ENCODE measurements around the gene PCK1.

Gene PCK1

DNA sequence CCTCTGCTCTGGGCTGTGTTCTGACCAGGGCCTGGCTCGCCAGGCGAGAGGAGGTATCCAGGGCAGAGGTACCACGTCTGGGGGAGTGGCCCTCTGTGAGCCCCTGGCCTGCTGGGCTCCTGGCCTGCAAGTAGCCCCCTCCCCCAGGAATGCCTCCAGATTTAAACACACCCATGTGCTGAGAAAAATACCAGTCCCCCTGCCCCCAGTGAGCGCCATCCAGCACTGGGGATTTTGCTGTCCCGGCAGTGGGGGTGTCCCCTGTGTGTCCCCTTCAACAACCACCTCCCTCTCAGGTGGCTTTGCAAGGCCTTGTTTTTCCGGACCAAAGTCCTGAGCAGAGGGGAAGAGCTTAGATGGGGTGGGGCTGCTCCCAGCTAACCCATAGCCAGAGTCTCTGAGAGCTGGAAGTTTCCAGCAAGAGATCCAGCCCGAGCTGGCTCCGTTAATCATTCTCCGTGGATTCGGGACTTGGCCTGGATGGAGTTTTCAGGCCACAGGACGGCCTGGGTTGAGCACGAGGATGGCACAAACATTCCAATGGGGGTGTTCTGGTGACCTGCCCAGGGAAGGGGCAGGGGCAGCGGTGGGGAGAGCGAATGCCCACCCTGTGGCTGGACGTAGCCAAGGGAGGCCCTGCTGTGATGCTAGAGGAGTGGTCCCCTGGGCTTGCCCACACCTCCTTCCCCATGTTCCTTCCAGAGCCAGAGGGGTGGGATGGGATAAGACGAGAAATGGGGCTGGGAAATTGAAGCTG lies 29.0 kb downstream of the PCK1 start:
- DNase-seq (ENCODE audit: low read depth), result no peak

DNA sequence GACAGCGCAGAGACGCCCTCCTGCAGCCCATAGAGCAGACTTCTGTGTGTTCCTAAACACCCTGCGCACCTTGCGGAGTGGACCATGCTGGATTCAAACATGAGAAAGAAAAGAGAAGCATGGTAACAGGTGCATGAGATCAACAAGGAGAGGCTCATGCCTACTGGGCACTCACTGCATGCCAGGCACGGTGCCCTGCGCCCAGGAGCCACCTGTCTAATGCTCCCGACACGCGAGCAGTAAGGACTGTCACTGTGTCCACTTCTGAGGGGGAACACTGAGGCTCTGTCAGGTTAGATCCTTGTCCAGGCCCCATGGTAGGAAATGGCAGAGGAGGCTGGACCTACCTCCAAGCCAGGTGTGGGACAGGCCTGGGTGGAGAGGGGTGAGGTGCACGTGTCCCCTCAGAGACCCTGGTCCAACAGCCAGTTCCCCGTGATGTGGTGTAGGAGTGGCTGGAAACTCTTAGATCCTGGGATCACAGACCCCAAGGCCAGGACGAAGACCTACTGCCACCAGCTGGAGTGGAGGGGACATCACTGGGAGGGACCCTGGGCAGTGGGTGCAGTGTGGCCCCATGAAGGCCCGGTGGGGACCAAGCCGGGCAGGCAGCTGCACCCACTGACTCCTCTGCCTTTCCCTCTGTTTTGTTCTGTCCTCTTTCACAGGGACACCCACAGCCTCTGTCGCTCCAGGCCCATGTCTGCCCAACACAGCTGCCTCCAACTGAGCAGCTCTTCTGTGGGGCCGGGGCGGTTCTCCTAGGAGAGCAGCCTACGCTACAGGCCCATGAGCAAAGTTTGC lies 29.8 kb downstream of the PCK1 start:
- DNase-seq (ENCODE audit: low read depth), result no peak

DNA sequence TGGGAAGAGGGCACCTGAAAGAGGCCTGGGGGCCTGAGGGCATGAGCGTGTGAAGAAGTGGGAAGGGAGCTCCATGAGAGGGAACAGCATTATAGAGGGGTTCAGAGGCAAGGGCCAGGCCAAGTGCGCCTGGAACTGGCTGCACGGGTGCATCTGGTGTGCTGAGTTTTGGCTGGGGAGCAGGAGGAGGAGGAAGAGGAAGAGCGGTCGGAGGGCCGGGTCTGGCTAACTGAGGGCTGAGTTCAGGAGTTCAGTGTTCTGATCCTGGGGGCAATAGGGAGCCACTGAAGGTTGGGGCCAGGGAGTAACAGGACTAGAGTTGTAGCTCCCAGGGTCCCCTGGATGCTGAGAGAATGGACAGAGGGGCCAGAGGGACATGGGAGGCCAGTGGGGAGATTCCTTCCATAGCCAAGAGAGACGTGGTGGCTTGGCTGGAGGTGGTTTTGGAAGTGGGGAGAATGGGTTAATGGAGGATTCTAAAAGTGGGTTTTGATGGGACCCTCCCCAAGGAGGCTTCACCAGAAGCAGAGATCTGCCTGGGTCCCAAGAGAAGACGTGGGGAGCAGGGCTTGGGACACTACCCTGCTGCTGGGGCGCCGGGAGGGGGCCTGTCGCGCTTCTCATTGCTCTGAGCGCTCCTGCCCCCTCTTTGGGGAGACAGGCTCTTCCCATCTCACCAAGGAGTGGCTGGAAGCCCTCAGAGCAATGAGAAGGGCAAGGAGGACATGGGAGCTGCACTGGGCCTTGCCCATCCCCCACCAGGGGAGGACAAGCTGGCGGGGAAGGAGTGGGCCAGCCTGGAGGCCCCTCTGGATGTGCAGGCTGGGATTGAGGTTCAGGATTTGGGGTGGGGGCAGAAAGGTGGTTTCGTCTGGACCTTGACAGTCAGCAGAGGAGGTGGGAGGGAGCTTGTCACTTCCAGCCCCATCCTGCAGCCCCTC lies 30.6 kb downstream of the PCK1 start:
- DNase-seq (ENCODE audit: low read depth), result no peak

DNA sequence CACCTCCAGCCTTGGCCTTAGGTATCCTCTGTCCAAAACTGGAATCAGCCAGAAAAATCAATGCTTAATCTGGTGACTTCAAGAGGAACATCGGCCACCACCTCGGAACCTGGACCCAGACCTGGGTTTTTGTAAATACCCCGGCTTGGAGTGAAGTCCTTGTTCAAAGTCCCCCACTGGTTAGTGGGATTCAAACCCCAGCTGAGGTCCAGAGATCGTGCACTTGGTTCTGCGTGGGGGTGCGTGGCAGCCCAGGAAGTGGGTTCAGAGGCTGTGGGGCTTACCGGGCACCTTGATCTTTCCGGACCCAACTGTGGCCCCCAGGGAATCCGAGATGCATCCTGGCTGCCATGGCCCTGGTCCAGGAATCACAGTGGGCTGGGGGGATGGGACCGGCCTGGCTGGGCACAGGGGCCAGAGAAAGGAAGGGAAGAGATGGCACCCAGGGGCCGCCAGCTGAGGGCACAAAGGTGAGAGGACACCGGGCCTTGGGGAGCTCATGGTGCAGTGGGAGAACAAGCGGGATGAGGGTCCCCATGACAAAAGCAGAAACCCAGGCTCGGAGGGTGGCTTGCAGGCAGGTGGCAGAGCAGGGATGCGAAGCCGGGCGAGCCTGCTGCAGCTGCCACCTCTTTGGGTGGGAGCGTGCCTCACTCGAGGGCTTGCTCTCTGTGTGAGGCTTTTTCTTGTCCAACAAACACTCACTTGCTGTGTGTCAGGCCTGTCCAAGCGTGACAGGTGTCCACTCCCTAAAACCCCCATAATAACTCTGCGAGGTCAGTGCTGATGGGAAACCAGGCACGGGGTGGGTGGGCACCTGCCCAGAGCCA lies 31.6 kb downstream of the PCK1 start:
- no peak for DNase-seq (ENCODE audit: low read depth)

DNA sequence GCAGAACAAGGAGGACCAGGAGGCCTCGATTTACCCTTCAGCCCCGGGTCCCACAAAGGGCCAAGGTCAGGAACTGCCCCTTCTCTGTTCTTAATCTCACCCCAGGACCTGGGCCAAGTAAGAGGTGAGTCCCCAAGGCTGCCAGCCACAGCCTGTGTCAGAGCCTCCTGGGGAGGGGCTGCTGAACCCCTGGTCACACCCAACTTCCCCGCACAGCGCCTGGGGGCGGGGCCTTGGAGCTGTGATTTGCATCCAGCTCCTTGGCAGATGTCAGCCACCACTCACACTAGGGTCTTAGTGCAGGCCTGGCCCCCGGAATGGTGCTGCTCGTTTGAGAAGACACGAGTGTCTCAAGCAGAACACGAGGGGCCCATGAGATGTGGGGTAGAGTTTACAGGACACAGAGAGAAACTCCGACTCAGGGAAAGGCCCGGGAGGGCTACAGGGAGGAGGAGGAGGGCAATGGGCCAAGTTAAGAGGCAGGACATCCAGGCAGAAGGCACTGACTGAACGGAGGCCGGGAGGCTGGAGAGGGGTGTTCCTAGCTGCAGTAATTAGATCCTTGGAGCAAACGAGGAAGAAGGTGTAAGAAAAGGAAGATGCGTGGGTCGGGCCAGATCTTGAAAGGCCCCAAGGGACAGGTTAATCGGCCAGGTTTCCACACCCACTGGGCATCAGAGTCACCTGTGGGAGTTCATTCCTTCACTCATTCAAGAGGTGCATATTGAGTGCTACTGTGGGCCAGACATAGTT lies 32.4 kb downstream of the PCK1 start:
- no peak for DNase-seq (ENCODE audit: low read depth)

DNA sequence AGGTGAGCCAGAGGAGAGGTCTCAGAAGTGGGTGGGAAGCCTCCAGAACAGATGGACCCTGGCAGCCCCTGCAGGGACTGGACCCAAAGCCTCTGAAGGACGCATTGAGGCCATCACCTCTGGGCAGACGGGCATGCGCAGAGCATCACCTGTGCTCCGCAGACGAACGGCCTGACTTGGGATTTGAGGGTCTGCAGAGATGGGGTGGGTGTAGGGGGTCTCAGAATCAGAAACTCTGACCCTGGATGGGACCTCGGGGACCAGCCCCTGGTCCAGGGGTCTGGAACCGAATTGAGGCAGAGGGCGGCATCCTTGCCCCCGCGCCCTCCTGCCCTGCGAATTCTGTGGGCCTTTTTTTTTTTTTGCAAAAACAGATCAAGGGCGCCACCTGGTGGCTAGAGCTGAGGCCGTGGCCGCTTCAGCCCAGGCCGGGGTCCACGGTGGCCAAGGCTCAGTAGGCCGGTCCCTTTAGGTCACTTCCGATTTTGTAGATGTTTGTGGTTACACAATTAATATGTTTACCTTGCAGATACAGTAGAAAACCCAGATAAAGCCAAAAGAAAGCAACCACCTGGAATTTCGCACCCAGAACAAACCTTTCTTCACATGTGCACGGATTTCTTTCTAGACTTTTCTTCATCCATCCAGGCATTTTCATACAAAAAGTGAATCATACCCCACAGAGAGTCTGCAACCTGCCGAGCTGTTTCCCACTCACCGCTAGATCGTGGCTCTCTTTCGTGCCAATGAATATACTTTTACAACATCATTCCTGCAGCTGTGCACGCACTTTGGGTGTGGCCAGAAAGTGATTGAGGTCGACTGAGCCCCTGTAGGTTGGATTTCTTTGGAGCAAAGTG lies 33.4 kb downstream of the PCK1 start:
- DNase-seq (ENCODE audit: low read depth), result peak; percentile 23

DNA sequence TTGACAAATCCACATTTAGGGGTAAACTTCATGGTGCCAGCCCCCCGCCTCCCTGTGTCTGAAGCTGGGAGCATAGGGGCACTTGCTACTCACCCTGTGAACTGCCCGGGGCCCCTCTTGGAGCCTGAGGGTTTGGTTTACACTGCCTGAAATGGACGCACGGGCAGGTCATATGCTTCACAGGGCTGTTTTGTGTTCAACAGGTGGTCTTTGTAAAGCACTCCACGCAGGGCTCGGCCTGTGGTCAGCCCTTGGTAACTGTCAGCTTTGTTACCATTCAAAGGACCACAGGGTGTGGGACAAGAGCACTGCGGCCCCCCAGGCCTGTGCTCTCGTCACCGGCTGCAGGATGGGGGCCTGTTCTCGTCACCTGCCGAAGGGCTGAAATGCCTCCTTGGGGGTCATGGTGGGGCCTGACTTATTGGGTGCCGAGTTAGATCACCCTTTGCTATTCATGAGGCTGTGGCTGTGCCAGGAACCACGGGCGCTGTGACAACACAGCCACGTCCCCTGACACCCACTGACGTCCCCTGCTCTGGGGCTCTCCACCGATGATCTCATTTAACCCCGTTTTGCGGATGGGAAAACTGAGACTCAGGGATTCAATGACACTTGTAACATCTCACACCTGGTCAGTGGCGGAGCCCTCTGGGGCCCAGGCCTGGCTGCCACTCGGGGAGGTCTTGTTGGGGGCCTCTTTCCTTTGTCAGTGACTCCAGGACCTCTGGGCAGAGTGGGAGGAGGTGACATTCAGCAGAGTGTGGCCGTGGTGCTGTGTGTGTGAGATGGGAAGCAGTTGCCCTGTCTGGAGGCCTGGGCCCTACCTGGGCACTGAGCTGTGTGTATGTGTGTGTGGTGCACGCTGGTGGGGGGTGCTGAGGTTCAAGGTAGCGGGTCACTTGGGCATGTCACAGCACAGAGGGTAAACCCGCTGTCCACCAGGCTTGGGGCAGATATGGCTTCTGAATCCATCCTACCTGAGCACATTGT lies 34.4 kb downstream of the PCK1 start:
- no peak for DNase-seq (ENCODE audit: low read depth)

DNA sequence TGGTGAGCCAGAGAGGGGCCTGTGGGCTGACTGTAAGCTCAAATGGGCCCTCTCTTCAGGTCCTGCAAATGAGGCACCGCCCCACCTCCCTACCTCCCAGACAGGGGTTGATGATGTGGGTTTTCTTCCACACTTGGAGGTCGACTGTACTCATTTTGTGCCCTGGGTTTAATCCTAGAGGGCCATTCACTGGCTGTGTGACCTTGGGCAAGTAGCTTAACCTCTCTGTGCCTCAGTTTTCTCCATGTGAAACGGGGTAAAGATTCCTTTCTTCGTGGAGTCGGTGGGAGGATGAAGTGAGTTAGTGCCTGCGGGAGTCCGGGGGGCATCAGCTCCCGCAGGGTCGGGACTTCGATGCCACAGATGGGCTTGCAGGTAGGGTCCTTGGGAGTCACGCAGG lies 35.4 kb downstream of the PCK1 start:
- no peak for DNase-seq (ENCODE audit: low read depth)

DNA sequence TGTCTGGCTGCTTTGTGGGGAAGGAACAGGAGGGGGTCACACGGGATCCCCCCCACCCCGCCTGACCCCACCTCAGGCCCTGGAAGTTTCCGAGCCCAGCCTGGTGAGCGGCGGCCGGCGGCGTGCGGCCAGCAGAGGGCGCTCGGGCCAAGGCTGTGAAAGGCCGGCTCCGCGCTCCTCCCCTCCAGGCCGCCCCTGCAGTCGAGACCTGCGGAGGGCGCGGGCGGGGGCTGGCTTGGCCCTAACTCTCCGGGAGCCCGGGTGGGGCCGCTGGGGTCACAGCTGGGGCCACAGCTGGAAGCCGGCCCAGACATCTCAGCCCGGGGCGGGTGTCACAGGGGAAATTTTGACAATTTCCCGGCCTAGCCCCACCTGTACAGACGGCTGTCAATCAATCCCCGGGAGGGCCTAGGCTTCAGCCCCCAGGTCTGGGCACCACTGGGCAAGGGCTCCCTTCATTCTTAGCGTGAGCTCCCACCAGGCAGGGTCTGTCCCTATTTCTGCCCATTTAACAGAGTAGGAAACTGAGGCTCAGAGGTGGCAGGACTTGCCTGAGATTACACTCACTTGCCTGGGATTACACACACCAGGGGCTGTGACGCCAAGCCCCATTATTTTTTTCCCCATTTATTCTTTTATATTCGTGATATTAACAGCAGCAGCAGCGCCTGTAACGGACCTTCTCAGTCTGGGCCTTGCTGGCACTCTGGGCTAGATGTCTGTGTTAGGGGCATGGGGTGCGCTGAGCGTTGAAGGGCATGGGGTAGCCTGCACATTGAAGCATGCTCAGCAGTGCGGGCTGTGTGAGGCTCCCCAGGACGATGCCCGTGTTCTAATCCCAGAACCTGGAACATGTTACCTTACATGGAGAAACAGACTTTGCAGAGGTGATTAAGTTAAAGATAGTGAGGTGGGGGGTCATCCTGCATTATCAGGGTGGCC lies 36.4 kb downstream of the PCK1 start:
- peak; percentile 70 for DNase-seq (ENCODE audit: low read depth)

DNA sequence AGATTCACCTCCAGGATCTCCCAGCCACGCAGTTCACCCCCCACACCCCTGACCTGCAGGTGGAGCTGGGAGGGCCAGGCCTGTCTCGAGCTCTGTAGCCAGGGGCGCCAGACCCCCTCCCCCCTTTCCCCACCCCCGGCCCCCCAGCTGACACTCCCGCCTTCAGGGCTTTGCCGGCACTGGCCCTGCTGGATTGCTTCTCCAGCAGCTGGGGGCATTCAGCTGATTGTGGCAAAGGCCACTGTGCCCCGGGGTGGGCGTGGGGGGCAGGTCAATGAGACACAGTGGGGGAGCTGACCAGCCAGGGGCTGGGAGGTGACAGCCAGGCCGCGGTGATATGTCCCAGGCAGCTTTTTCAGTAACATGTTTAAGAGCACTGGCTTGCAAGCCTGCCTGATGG lies 37.1 kb downstream of the PCK1 start:
- DNase-seq (ENCODE audit: low read depth), result no peak

DNA sequence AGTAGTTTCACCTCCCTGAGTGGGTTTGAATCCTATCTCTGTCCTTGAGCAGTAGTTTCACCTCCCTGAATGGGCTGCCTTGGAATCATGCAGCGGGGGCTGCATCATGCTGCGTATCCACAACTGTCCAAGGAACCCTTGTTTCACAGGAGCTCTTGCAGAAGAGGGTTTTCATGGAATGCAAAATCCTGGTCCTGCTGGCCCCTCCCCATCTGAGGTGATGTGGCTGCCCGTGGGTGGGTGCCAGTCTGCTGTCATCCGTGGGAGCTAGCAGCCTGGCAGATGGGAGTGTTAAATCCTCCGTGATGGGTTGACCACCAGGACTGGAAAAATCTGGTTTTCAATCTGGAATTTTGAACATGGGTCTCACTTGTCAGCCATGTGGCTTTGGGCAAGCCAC lies 37.6 kb downstream of the PCK1 start:
- no peak for DNase-seq (ENCODE audit: low read depth)

DNA sequence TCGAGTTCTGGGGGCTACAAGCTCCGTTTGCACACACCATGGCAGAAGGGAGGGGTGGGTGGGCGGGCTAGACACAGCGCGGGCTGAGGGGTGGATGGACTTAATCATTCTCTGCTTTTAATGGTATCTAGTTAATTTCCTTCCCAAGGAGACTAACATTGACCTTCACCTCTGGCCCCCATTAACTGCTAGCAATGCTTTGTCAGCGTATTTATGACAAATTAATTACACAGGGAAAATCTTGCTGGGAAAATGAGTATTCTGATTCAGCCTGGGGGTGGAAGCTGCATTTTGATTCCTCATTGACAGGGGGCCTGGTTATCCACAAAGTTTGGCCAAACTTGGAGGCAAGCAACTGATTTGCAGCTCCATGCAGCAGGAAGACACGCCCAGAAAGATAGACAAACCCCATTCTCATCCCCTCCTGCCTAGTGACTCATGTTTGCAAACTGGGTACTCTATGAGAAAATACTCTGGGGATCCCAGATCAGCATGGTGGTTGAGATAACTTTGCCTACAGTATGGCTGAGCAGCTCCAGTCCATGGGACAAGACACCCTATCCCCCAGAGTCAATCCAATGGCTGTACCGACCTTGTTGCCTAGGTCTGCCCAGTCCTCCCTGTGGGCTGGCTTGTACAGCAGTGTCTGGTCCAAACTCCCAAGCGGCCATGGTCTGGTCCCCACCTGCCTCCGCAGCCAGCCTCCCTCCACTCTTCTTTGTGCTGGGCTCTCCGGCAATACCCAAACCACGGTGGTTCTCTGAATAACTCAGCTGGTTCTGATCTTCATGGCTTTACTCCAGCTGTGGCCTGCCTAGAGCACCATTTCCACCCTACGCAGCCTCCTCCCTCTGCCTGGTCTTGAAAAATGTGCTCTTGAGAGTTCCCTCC lies 39.7 kb downstream of the PCK1 start:
- no peak for DNase-seq (ENCODE audit: low read depth)

DNA sequence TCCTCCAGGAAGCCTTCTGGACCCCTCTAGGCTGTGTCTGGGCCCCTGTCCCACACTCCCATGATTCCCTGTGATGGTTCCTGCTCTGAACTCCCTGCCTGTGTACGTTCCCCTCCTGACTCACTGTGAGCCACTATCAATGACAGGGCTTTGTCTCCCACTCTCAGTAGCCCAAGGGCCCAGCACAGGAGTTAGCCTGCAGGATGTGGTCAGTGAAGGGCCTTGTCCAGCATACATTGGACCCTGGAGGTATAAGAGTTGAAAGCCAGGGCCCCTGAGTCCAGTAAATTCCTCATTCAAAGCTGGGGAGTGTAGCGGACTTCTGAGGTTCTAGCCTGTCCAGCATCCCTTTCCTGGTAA lies 40.3 kb downstream of the PCK1 start:
- DNase-seq (ENCODE audit: low read depth), result no peak

DNA sequence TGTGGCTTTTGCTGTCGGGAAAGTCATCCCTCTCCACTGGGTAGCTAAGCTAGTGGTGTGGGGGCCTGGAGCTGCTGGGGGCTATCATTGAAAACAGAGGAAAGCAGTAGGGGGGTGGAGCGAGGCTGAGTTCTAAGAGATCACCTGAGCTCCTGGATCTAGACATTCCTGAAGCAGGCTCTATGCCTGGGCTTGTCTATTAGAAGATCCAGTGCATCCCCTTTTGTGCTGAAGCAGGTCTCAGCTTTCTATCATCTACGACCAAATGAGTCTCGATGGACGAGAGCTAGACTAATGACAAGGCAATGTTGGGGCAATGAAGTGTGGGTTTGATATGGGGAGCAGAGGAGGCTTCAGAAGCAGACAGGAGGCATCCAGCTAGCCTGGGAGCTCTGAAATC lies 40.8 kb downstream of the PCK1 start:
- DNase-seq (ENCODE audit: low read depth), result no peak

DNA sequence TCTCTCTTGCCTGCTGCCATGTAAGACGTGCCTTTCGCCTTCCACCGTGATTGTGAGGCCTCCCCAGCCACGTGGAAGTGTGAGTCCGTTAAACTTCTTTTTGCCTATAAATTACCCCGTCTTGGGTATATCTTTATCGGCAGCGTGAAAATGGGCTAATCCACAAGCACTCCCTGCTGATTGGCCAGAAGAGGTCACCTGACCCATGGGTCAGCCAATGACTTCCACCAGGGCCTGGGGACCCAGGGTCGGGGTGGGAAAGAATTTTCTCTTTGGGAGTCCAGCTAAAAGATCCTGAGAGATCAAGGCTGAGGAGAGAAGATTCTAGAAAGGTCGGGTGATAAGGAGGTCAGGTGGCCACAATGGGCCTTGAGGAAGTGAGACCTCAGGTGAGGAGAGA lies 42.2 kb downstream of the PCK1 start:
- DNase-seq (ENCODE audit: low read depth), result no peak

DNA sequence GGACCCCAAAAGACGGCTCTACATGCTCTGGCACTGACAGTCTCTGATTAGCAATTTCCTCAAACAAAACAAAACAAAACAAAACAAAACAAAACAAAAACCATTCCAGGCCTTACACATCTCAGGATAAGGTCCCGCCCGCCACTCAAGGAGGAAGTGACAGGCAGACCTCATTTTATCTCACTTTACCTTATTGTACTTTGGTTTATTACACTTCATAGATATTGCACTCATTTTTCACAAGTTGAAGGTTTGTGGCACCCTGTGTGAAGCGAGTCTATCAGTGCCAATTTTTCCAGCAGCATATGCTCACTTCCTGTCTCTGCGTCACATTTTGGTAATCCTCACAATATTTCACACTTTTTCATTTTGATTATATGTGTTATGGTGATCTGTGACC lies 44.1 kb downstream of the PCK1 start:
- no peak for DNase-seq (ENCODE audit: low read depth)

DNA sequence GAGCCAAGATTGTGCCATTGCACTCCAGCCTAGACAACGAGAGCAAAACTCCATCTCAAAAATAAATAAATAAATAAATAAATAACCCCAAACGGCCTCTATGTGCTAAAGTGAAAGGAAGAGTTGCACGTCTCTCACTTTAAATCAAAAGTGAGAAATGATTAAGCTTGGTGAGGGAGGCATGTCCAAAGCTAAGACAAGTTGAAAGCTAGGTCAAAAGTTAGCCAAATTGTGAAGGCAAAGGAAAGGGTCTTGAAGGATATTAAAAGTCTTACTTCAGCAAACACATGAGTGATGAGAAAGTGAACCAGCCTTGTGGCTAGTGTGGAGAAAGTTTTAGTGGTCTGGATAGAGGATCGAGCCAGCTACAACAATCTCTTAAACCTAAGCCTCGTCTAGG lies 45.0 kb downstream of the PCK1 start:
- no peak for DNase-seq (ENCODE audit: low read depth)
